PFSK-1 (cell line): Measurements from ENCODE around the gene TRPC4.

Source experiments
- FOXP2 ChIP-seq: optimal IDR thresholded peaks from 2 replicates; pipeline ENCODE3; 2011; ENCODE audit warnings: borderline replicate concordance, control low read depth, inconsistent platforms; ENCODE audit not compliant: insufficient read depth; ENCODE audit errors: extremely low read length, extremely low read depth
- POLR2AphosphoS5 ChIP-seq: IDR thresholded peaks from 2 replicates; pipeline ENCODE4 v1.6.1; 2012; ENCODE audit warnings: low read depth, mild to moderate bottlenecking, control low read depth, low read length, moderate library complexity
- REST ChIP-seq, 2 experiments: IDR thresholded peaks; 2 replicates each; pipeline versions ENCODE4 v1.6.1 to v1.8.0; 2011 to 2012; ENCODE audit warnings: low read depth in 2 of 2, low read length in 2 of 2, control low read depth in 1 of 2, inconsistent platforms in 1 of 2, mild to moderate bottlenecking in 1 of 2, moderate library complexity in 1 of 2; ENCODE audit not compliant: insufficient read depth in 1 of 2
- SIN3A ChIP-seq: IDR thresholded peaks from 2 replicates; pipeline ENCODE4 v1.6.1; 2012; ENCODE audit warnings: mild to moderate bottlenecking, low read length, moderate library complexity, borderline replicate concordance; ENCODE audit not compliant: insufficient read depth
- TAF1 ChIP-seq: IDR thresholded peaks from 2 replicates; pipeline ENCODE4 v1.6.1; 2012; ENCODE audit warnings: low read length, control low read depth, borderline replicate concordance; ENCODE audit not compliant: insufficient read depth

TRPC4 gene

DNA sequence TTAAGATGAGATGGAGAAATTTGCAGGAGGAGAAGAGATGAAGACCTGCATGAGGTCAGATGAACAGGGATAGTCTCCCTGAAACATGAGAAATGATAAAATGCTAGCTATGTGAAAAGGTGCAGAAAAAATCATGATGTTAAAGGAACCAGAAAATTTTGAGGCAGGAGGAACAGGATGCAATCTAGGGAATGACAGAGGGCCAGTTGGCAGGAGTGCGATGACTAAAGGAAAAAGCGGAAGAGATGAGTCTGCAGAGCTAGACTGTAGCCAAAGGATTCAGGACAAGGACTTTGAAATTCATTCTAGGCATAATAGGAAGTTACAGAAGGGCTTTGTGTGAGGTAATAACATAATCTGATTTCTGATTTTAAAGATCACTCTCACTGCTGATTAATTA is 77.9 kb downstream of the TRPC4 start:
- TF ChIP-seq REST (IDR thresholded peaks at IDR 0.05; ENCODE audit: insufficient read depth in 1 of 2, low read depth in 2 of 2, low read length in 2 of 2) (no peak), TAF1 (no peak), POLR2AphosphoS5 (no peak), FOXP2 (no peak), SIN3A (no peak)

GRCh38 chr13:37788346-37788745 is 81.2 kb downstream of the TRPC4 start:
- TF ChIP-seq POLR2AphosphoS5 = no peak
- TF ChIP-seq SIN3A = no peak
- no peak for TF ChIP-seq FOXP2
- no peak for TF ChIP-seq TAF1
- TF ChIP-seq REST (IDR thresholded peaks at IDR 0.05; ENCODE audit: insufficient read depth in 1 of 2, low read depth in 2 of 2, low read length in 2 of 2) = no peak

- TF ChIP-seq REST (IDR thresholded peaks at IDR 0.05; ENCODE audit: insufficient read depth in 1 of 2, low read depth in 2 of 2, low read length in 2 of 2) (no peak), POLR2AphosphoS5 (no peak), TAF1 (no peak), SIN3A (no peak), FOXP2 (no peak)
Measured at GRCh38 chr13:37777676-37778075, 91.9 kb downstream of the TRPC4 start.

- TF ChIP-seq FOXP2 (no peak), SIN3A (no peak), TAF1 (no peak), REST (IDR thresholded peaks at IDR 0.05; ENCODE audit: insufficient read depth in 1 of 2, low read depth in 2 of 2, low read length in 2 of 2) (no peak), POLR2AphosphoS5 (no peak)
Measured at GRCh38 chr13:37775871-37776270, 93.7 kb downstream of the TRPC4 start.

DNA sequence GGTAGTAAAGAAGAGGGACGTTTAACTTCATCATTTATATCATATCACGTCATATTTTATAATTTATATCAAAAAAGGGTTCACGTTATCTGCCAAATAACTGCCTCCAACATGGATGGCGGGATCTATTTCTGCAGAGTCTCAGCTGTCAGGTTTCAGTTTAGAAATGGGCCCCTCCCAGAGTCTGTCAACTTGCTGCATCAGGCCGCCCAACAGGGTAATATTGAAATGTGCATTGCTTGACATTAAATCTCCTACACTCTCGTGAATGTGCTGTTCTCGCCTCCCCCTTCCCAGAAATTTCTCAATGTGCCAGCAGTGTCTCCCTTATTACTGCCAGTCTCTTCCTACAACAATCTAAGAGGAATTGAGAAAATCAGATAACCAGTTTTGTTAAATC is 96.9 kb downstream of the TRPC4 start:
- TF ChIP-seq FOXP2 (no peak), REST (IDR thresholded peaks at IDR 0.05; ENCODE audit: insufficient read depth in 1 of 2, low read depth in 2 of 2, low read length in 2 of 2) (no peak), SIN3A (no peak)
